Activated CD8-positive, alpha-beta T cell treated with anti-CD3 and anti-CD28 coated beads for 36 hours (primary cell): ENCODE results near the gene YJEFN3. TPM values are rescaled to one million over a fixed set of nuclear protein-coding genes. Genes with fewer than 3 reads are reported as not detected.

Experiments used
- ATAC-seq: fragments of 200-7000 bp; cut with Tn5 transposase; one replicate; pipeline ENCODE4 v1.10.0; 2021; ENCODE audit warnings: mild to moderate bottlenecking, moderate library complexity
- CTCF ChIA-PET: fragments of 350-600 bp; sonication (Branson Sonifier 250); formaldehyde crosslinking; loops from one replicate; lab custom pipeline; 2021; ENCODE audit warnings: antibody characterized with exemption; lab: Charles Lee
- POLR2A ChIA-PET: fragments of 350-600 bp; sonication (Branson Sonifier 250); formaldehyde crosslinking; loops from one replicate; lab custom pipeline; 2021; ENCODE audit warnings: antibody characterized with exemption; lab: Charles Lee
- DNase-seq: peaks from one replicate; pipeline ENCODE4 v3.0.0-alpha.2; 2020
- H3K27ac Mint-ChIP-seq: one replicate; pipeline ENCODE4 v1.8.0; 2021; ENCODE audit warnings: mild to moderate bottlenecking, mixed read lengths
- H3K27me3 Mint-ChIP-seq: one replicate; pipeline ENCODE4 v1.8.0; 2021; ENCODE audit warnings: mixed read lengths
- H3K36me3 Mint-ChIP-seq: one replicate; pipeline ENCODE4 v1.8.0; 2021; ENCODE audit warnings: low read depth, mixed read lengths
- H3K4me1 Mint-ChIP-seq: one replicate; pipeline ENCODE4 v1.8.0; 2021; ENCODE audit warnings: low read depth, mixed read lengths
- H3K4me3 Mint-ChIP-seq: one replicate; pipeline ENCODE4 v1.8.0; 2021; ENCODE audit warnings: mild to moderate bottlenecking, moderate library complexity, mixed read lengths
- H3K9me3 Mint-ChIP-seq: one replicate; pipeline ENCODE4 v1.8.0; 2021; ENCODE audit warnings: mixed read lengths
- CTCF ChIP-seq: fragments of 200-600 bp; IDR thresholded peaks from one replicate; pipeline ENCODE4 v1.8.0; 2022; ENCODE audit warnings: antibody characterized with exemption, mild to moderate bottlenecking
- intact Hi-C: fragments of 100-400 bp; cut with micrococcal nuclease; formaldehyde crosslinking; loops from one replicate; pipeline ENCODE4 v1.10.0; 2022
- total RNA-seq, 2 experiments: library from RNA; stranded (reverse); gene quantifications; one replicate each; pipeline ENCODE4 v1.2.3, GENCODE V29; 2021

Gene YJEFN3
- total RNA-seq, 2 experiments from 2014 or later = 7.4 to 8.1 TPM

DNA sequence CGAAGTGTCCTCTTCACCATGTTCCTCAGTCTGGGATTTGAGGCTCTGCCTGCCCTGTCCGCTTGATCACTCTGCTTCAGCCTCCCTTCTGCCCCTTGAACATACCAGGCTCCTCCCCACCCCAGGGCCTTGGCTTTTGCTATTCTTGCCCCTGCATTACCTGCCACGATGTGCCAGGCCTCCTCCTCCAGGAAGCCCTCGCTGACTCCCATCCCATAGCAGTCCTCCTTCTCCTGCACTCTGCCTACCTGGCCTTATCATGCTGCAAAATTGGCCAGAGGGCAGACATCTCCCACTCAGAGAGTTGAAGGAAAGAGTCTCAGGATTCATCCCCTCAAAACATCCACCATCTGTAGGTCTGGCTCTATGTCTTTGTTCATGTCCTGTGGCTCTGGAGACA lies 2.2 kb downstream of the YJEFN3 start:
- no peaks in the 10 kb centered on the region for H3K27me3 Mint-ChIP-seq
- ChIA-PET CTCF (interaction anchor here (1.3 to 7.2 kb wide), 8 partner anchors 9 to 291 kb away, joined by 3 to 111 read pairs (median 6); partner anchors contain the start of genes GMIP, TSSK6 and ZNF506), POLR2A (interaction anchor here (1.4 to 2.6 kb wide), 5 partner anchors 14 to 113 kb away, joined by 3 to 15 read pairs (median 5); partner anchors contain the start of genes GMIP and NDUFA13)
- TF ChIP-seq CTCF = no peak
- no peaks in the 10 kb centered on the region for H3K9me3 Mint-ChIP-seq
- peaks cover 12% of the 10 kb centered on the region for H3K4me1 Mint-ChIP-seq
- intact Hi-C loops = loop anchor here (5.0 kb wide), 1 partner anchor 426 kb away; no protein-coding TSS in a partner anchor
- H3K36me3 Mint-ChIP-seq = peaks cover 10% of the 10 kb centered on the region
- ATAC-seq (no peak), DNase-seq (no peak)
- no peak overlapping the region for H3K4me3 Mint-ChIP-seq
- no peak overlapping the region for H3K27ac Mint-ChIP-seq

DNA sequence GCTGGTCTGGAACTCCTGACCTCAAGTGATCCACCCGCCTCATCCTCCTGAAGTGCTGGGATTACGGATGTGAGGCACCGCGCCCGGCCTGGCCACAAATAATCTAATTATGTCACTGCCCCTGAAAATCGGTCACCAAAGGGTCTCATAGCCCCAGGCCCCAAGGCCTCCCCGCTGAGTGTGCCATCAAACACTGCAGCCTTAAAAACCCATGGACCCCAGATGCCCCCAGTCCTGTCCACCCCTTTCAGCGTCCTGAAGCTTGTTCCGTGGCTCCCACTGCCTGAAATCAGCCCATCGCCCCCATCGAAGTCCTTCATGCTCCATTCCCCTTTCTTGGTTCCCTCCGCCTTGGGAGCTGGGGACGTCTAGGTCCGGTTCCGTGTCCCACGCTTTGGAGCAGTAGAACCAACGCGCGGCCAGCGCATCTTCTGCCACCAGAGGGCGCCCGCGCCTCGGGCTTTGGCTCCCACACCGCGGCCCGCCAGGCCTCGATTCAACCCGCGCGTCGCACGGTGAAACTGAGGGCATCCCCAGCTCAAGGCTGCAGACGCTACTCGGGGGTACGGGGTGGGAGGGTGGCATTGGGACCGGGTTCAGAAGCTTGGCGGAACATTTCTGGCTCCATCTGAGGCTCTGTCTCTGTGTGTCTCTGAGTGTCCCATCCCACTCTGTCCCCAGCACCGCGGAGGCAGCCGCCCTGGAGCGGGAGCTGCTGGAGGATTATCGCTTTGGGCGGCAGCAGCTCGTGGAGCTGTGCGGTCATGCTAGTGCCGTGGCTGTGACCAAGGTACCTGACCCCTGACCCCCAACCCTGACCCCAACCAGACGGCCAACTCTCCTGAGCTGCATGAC lies 3.5 kb downstream of the YJEFN3 start:
- ATAC-seq (peak; percentile 82), DNase-seq (peak; percentile 88)
- no peak overlapping the region for H3K4me3 Mint-ChIP-seq
- ChIA-PET CTCF (interaction anchor here (0.6 to 7.2 kb wide), 56 partner anchors 9 to 465 kb away, joined by 3 to 111 read pairs (median 4); partner anchors contain the start of genes GMIP, LPAR2, NDUFA13 and TSSK6), POLR2A (interaction anchor here (0.8 to 2.6 kb wide), 12 partner anchors 9 to 119 kb away, joined by 3 to 15 read pairs (median 3); partner anchors contain the start of genes GMIP, NDUFA13 and TSSK6)
- peaks cover 7% of the 10 kb centered on the region for H3K36me3 Mint-ChIP-seq
- TF ChIP-seq CTCF = peak; percentile 98
- H3K27me3 Mint-ChIP-seq = no peaks in the 10 kb centered on the region
- peak overlapping the region; percentile 43 for H3K27ac Mint-ChIP-seq
- peaks cover 7% of the 10 kb centered on the region for H3K4me1 Mint-ChIP-seq
- intact Hi-C loops = loop anchor here (2.0 to 5.0 kb wide), 2 partner anchors 111 to 425 kb away; partner anchors contain the start of gene GMIP
- no peaks in the 10 kb centered on the region for H3K9me3 Mint-ChIP-seq

- Mint-ChIP-seq H3K27ac (no peak overlapping the region), H3K27me3 (no peaks in the 10 kb centered on the region), H3K4me3 (no peak overlapping the region), H3K36me3 (peaks cover 5% of the 10 kb centered on the region), H3K9me3 (no peaks in the 10 kb centered on the region), H3K4me1 (peaks cover 11% of the 10 kb centered on the region)
- POLR2A ChIA-PET = interaction anchor here (0.8 to 2.6 kb wide), 11 partner anchors 8 to 118 kb away, joined by 3 to 15 read pairs (median 3); partner anchors contain the start of genes GMIP, NDUFA13 and TSSK6
- CTCF ChIA-PET = interaction anchor here (0.6 to 7.2 kb wide), 51 partner anchors 8 to 464 kb away, joined by 3 to 111 read pairs (median 5); partner anchors contain the start of genes GMIP, LPAR2, NDUFA13 and TSSK6
- DNase-seq (no peak), ATAC-seq (no peak)
- intact Hi-C loops = loop anchor here (2.0 to 5.0 kb wide), 2 partner anchors 110 to 424 kb away; partner anchors contain the start of gene GMIP
- no peak for TF ChIP-seq CTCF
Observed at GRCh38 chr19:19532806-19533701, 4.3 kb downstream of the YJEFN3 start.

- Mint-ChIP-seq H3K36me3 (peaks cover 5% of the 10 kb centered on the region), H3K4me1 (peaks cover 16% of the 10 kb centered on the region), H3K4me3 (no peak overlapping the region), H3K27me3 (peaks cover 4% of the 10 kb centered on the region), H3K9me3 (no peaks in the 10 kb centered on the region), H3K27ac (no peak overlapping the region)
- no peak for ATAC-seq
- ChIA-PET POLR2A (no interaction called here), CTCF (interaction anchor here (3.1 to 7.2 kb wide), 3 partner anchors 21 to 111 kb away, joined by 17 to 111 read pairs (median 51); partner anchors contain the start of gene GMIP)
- intact Hi-C loops = loop anchor here (2.0 to 5.0 kb wide), 2 partner anchors 109 to 423 kb away; partner anchors contain the start of gene GMIP
- no peak for TF ChIP-seq CTCF
- no peak for DNase-seq
Observed at GRCh38 chr19:19533841-19534240, 5.1 kb downstream of the YJEFN3 start.
